Measurements from ENCODE around the gene FOXL2. TPM values are rescaled to one million over a fixed set of nuclear protein-coding genes. Genes with fewer than 3 reads are reported as not detected.
A peak's percentile ranks its signal among the peaks of the same experiment; 100 is the strongest.

The FOXL2 gene
- total RNA-seq, 1 experiment from 2014 or later, result 0.22 TPM

- peaks cover 6% of the 10 kb centered on the region in 2 experiments; a peak in 3 of 4 replicates for H3K4me1 Mint-ChIP-seq
- peaks cover 28% of the 10 kb centered on the region for H3K27me3 Mint-ChIP-seq (ENCODE audit: low read depth)
- no peak overlapping the region for H2AFZ ChIP-seq (ENCODE audit: low read length)
- no peak overlapping the region for H3K14ac ChIP-seq (ENCODE audit: insufficient read depth, low read length)
- no peaks in the 10 kb centered on the region for H3K27me3 ChIP-seq (ENCODE audit: insufficient read depth, low read length)
- H3K27ac Mint-ChIP-seq, result no peak overlapping the region
- no peak for TF ChIP-seq CTCF (conservative IDR thresholded peaks at IDR 0.05)
- no peak overlapping the region for H3K4ac ChIP-seq (ENCODE audit: low read depth, low read length)
- no peak overlapping the region for H2AK5ac ChIP-seq (ENCODE audit: insufficient read length, low read length)
- no peak overlapping the region for H2BK12ac ChIP-seq (ENCODE audit: insufficient read length, low read depth, low read length)
- H4K20me1 ChIP-seq (ENCODE audit: control insufficient read depth, insufficient read depth, insufficient read length), result no peaks in the 10 kb centered on the region
- H4K8ac ChIP-seq (replicated peaks; ENCODE audit: insufficient read length, low read depth, low read length), result no peak overlapping the region
- WGBS (ENCODE audit: extremely low coverage, insufficient read length, low lambda C conversion rate), result no CpG with 5 or more reads among the region's 2 CpGs
- H3K9me3 ChIP-seq (ENCODE audit: control insufficient read depth, low read depth, low read length), result no peaks in the 10 kb centered on the region
- H3T11ph ChIP-seq (ENCODE audit: low read length), result no peak overlapping the region
- H2BK20ac ChIP-seq (ENCODE audit: low read depth, low read length, poor library complexity, severe bottlenecking), result no peak overlapping the region
- no peak overlapping the region for H3K9ac ChIP-seq (ENCODE audit: extremely low read depth, insufficient read length, low read length)
- H3K23me2 ChIP-seq (ENCODE audit: insufficient read length, low read depth, low read length, poor library complexity, severe bottlenecking), result peaks cover 5% of the 10 kb centered on the region
- no peaks in the 10 kb centered on the region for H3K79me1 ChIP-seq (ENCODE audit: insufficient read depth, low read depth, low read length, poor library complexity, severe bottlenecking)
- no peak overlapping the region for H3K23ac ChIP-seq (ENCODE audit: insufficient read length, low read depth, low read length)
- H3K9me3 Mint-ChIP-seq, result no peaks in the 10 kb centered on the region
- no peak overlapping the region for H3K27ac ChIP-seq (ENCODE audit: insufficient read length, low read depth, low read length)
- H2BK120ac ChIP-seq (ENCODE audit: low read depth, low read length, poor library complexity, severe bottlenecking), result no peak overlapping the region
- no peak overlapping the region for H2BK15ac ChIP-seq (ENCODE audit: low read depth, low read length)
- H3K4me3 Mint-ChIP-seq, result peak overlapping the region; percentile 11 to 21; a peak in 3 of 5 replicates
- H3K36me3 Mint-ChIP-seq (ENCODE audit: insufficient read depth in 1 of 3, low read depth in 3 of 3), result no peaks in the 10 kb centered on the region
- H2BK5ac ChIP-seq (ENCODE audit: insufficient read length, low read length), result no peak overlapping the region
- no peak overlapping the region for H3K56ac ChIP-seq (ENCODE audit: insufficient read length, low read depth, low read length)
- no peak for DNase-seq
- H3K4me2 ChIP-seq (ENCODE audit: insufficient read depth, insufficient read length, low read length), result no peak overlapping the region
- no peak overlapping the region for H4K5ac ChIP-seq (ENCODE audit: insufficient read length, low read depth, low read length)
- H4K91ac ChIP-seq (ENCODE audit: insufficient read length, low read depth, low read length), result no peak overlapping the region
- no peak overlapping the region for H3K18ac ChIP-seq (ENCODE audit: insufficient read length, low read depth, low read length)
- no peaks in the 10 kb centered on the region; the same call in 1 of the 2 replicates for H3K4me1 ChIP-seq (ENCODE audit: insufficient read depth, low read length)
- H3K79me2 ChIP-seq (ENCODE audit: insufficient read depth, low read length), result no peaks in the 10 kb centered on the region
Measured at GRCh38 chr3:138916824-138917223, 30.1 kb downstream of the FOXL2 start.

All from H9 (cell line).